CD4-positive, alpha-beta T cell (primary cell): ENCODE data around the gene NR2F2. TPM values are rescaled to one million over a fixed set of nuclear protein-coding genes. Genes with fewer than 3 reads are reported as not detected.

Experiments
- ATAC-seq: fragments of 200-7000 bp; cut with Tn5 transposase; one replicate; pipeline ENCODE4 v1.10.0; 2022; ENCODE audit warnings: mild to moderate bottlenecking; ENCODE audit not compliant: poor library complexity
- CTCF ChIA-PET: fragments of 350-600 bp; sonication (Branson Sonifier 250); formaldehyde crosslinking; loops from one replicate; lab custom pipeline; 2021; ENCODE audit warnings: antibody characterized with exemption, inconsistent platforms; lab: Charles Lee
- POLR2A ChIA-PET: fragments of 350-600 bp; sonication (Branson Sonifier 250); formaldehyde crosslinking; loops from one replicate; lab custom pipeline; 2021; ENCODE audit warnings: antibody characterized with exemption, inconsistent platforms; lab: Charles Lee
- DNase-seq, 14 experiments: peaks; one replicate each; pipeline ENCODE4 v3.0.0-alpha.2; 2013 to 2020; ENCODE audit warnings: mixed read lengths in 2 of 14
- H3K27ac ChIP-seq, 2 donors: one replicate each; pipeline versions ENCODE4 v1.5.1 to v1.7.0; 2013; ENCODE audit warnings: low read length in 2 of 2, low read depth in 1 of 2, mild to moderate bottlenecking in 1 of 2
- H3K27me3 ChIP-seq, 2 experiments: 1 replicate in 1 of 2; 2 replicates in 1 of 2; pipeline versions ENCODE4 v1.6.1 to v1.7.0; 2013; ENCODE audit warnings: low read length in 2 of 2, control low read depth in 1 of 2, mild to moderate bottlenecking in 1 of 2, moderate library complexity in 1 of 2; ENCODE audit not compliant: insufficient read depth in 2 of 2, control insufficient read depth in 1 of 2
- H3K36me3 ChIP-seq: one replicate; pipeline ENCODE4 v1.6.1; 2013; ENCODE audit warnings: low read length, control low read depth; ENCODE audit not compliant: insufficient read depth
- H3K4me1 ChIP-seq: one replicate; pipeline ENCODE4 v1.6.1; 2013; ENCODE audit warnings: low read length, control low read depth; ENCODE audit not compliant: insufficient read depth
- H3K4me3 ChIP-seq: one replicate; pipeline ENCODE4 v1.5.1; 2013; ENCODE audit warnings: mild to moderate bottlenecking, low read length, moderate library complexity
- H3K9me3 ChIP-seq, 2 experiments: 1 replicate in 1 of 2; 2 replicates in 1 of 2; pipeline versions ENCODE4 v1.6.1 to v1.7.0; 2013; ENCODE audit warnings: low read length in 2 of 2, mild to moderate bottlenecking in 2 of 2, control low read depth in 1 of 2, moderate library complexity in 1 of 2; ENCODE audit not compliant: control insufficient read depth in 1 of 2, insufficient read depth in 1 of 2
- H3K27ac Mint-ChIP-seq: one replicate; pipeline ENCODE4 v1.8.0; 2020; ENCODE audit warnings: mixed read lengths
- H3K27me3 Mint-ChIP-seq: one replicate; pipeline ENCODE4 v1.8.0; 2021; ENCODE audit warnings: mixed read lengths
- H3K36me3 Mint-ChIP-seq: one replicate; pipeline ENCODE4 v1.8.0; 2021; ENCODE audit warnings: low read depth, mixed read lengths
- H3K4me1 Mint-ChIP-seq: one replicate; pipeline ENCODE4 v1.8.0; 2021; ENCODE audit warnings: low read depth, mixed read lengths
- H3K4me3 Mint-ChIP-seq: one replicate; pipeline ENCODE4 v1.8.0; 2020; ENCODE audit warnings: mild to moderate bottlenecking, mixed read lengths
- H3K9me3 Mint-ChIP-seq: one replicate; pipeline ENCODE4 v1.8.0; 2020; ENCODE audit warnings: mixed read lengths
- intact Hi-C, 2 experiments: fragments of 100-400 bp; cut with DNase I in 1 of 2; cut with micrococcal nuclease in 1 of 2; formaldehyde crosslinking; loops; one replicate each; pipeline versions ENCODE4 v1.15.1 to v1.9.0; 2023 to 2025; cut with DNase I, micrococcal nuclease
- polyA plus RNA-seq, 2 donors: library from polyadenylated mRNA; unstranded; fragments of 120-200 nt; gene quantifications; one replicate each; pipeline ENCODE4 v1.2.1, GENCODE V29; 2013
- total RNA-seq, 174 experiments: library from RNA in 2 of 174; stranded (reverse) in 2 of 174; gene quantifications; one replicate each; pipeline ENCODE4 v1.2.3 and lab custom pipeline; 2021 to 2026
- TF ChIP-seq, protein P1 (sequence below): fragments of 200-600 bp; IDR thresholded peaks from one replicate; pipeline ENCODE4 v1.8.0; 2022; ENCODE audit warnings: antibody characterized with exemption, mild to moderate bottlenecking

Gene NR2F2
- total RNA-seq: not detected
- not detected for polyA plus RNA-seq (2013, experiment 1 of 2)
- polyA plus RNA-seq (2013, experiment 2 of 2): 1.0 TPM
- total RNA-seq (lab: John Stamatoyannopoulos, UW): 0 to 0.13 (median 0) reads per million in 172 experiments

DNA sequence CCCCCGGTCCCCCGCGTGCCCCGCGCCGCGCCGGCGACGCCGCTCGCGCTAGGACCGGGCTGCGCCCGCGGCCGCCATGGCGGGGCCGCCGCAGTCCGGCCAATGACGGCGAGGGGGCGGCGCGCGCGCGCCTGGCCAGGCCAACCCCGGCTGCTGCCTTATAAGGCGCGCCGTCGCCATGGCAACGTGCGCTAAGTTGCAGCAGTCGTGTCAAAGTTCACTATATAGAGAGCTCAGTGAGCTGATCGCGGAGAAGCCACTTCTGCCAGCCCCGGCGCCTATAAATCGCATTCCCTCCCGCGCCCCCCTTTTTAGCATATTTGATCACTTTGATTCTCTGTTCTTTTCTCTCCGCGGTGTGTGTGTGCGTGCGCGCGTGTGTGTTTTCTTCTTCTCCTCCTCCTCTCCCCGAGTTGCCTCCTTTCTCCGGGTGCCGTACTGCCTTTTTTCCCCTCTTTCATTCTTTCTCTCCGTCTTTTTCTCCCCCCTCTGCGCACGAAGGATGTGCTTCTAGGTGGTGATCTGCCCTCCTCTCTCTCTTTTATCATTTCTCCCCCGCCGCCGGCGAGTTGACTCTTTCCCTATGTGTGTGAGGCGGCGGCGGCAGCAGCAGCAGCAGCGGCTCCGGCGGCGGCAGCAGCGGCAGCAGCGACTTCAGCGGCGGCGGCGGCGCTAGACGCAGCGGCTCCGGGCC, at the start of gene NR2F2:
NR2F2 (plus strand) TSS at position 251 of the 694 bp plus-strand sequence. CDS start 1,406 bp downstream, outside the sequence.
- TF ChIP-seq, protein P1, sequence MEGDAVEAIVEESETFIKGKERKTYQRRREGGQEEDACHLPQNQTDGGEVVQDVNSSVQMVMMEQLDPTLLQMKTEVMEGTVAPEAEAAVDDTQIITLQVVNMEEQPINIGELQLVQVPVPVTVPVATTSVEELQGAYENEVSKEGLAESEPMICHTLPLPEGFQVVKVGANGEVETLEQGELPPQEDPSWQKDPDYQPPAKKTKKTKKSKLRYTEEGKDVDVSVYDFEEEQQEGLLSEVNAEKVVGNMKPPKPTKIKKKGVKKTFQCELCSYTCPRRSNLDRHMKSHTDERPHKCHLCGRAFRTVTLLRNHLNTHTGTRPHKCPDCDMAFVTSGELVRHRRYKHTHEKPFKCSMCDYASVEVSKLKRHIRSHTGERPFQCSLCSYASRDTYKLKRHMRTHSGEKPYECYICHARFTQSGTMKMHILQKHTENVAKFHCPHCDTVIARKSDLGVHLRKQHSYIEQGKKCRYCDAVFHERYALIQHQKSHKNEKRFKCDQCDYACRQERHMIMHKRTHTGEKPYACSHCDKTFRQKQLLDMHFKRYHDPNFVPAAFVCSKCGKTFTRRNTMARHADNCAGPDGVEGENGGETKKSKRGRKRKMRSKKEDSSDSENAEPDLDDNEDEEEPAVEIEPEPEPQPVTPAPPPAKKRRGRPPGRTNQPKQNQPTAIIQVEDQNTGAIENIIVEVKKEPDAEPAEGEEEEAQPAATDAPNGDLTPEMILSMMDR: no peak
- Mint-ChIP-seq H3K36me3 (no peaks in the 10 kb centered on the region), H3K4me1 (peaks cover 30% of the 10 kb centered on the region), H3K27ac (no peak within 1 kb of the TSS), H3K9me3 (peaks cover 4% of the 10 kb centered on the region), H3K4me3 (peak within 1 kb of the TSS; percentile 83), H3K27me3 (peaks cover 78% of the 10 kb centered on the region)
- ATAC-seq (peak; percentile 43), DNase-seq (peak in 8 of 14 experiments; percentile 11 to 76 (median 28))
- peaks cover 36% of the 10 kb centered on the region for H3K4me1 ChIP-seq
- peak within 1 kb of the TSS; percentile 40 for H3K4me3 ChIP-seq
- CTCF ChIA-PET: no interaction called here
- H3K36me3 ChIP-seq: no peaks in the 10 kb centered on the region
- POLR2A ChIA-PET: no interaction called here
- H3K27me3 ChIP-seq: peaks cover 78 to 87% of the 10 kb centered on the region in 2 experiments
- intact Hi-C loops: no loop called here
- H3K27ac ChIP-seq: no peak within 1 kb of the TSS
- peaks cover 0 to 52% of the 10 kb centered on the region in 2 experiments for H3K9me3 ChIP-seq

DNA sequence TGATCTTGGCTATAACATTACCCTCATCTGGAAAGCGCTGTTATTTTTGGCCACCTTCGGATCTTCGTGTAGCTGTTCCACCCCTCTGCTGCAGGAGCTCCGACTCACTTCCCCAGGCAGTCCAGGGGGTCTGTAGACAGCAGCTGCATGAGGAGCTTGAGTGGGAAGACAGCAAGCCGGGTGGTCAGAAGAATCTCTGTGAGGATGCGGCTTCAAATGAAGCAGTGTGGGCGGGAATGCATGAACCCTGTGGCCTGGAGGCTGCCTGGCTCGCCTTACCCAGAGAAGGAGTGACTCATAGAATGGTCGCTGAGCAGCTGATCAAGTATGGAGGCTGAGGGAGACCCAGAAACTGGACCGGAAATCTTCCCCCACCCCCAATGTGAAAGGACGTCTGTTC, 45.2 kb upstream of the NR2F2 start:
- Histone ChIP-seq H3K9me3 (peaks cover 0 to 16% of the 10 kb centered on the region in 2 experiments), H3K4me3 (no peak overlapping the region), H3K27me3 (peaks cover 0 to 9% of the 10 kb centered on the region in 2 experiments), H3K27ac (no peak overlapping the region), H3K36me3 (no peaks in the 10 kb centered on the region), H3K4me1 (no peaks in the 10 kb centered on the region)
- ATAC-seq (no peak), DNase-seq (no peak)
- TF ChIP-seq, protein P1: no peak
- CTCF ChIA-PET: no interaction called here
- no peak overlapping the region for H3K27ac Mint-ChIP-seq
- POLR2A ChIA-PET: no interaction called here
- H3K36me3 Mint-ChIP-seq: no peaks in the 10 kb centered on the region
- H3K27me3 Mint-ChIP-seq: peaks cover 19% of the 10 kb centered on the region
- H3K4me1 Mint-ChIP-seq: no peaks in the 10 kb centered on the region
- peaks cover 3% of the 10 kb centered on the region for H3K9me3 Mint-ChIP-seq
- no peak overlapping the region for H3K4me3 Mint-ChIP-seq
- intact Hi-C loops: no loop called here

DNA sequence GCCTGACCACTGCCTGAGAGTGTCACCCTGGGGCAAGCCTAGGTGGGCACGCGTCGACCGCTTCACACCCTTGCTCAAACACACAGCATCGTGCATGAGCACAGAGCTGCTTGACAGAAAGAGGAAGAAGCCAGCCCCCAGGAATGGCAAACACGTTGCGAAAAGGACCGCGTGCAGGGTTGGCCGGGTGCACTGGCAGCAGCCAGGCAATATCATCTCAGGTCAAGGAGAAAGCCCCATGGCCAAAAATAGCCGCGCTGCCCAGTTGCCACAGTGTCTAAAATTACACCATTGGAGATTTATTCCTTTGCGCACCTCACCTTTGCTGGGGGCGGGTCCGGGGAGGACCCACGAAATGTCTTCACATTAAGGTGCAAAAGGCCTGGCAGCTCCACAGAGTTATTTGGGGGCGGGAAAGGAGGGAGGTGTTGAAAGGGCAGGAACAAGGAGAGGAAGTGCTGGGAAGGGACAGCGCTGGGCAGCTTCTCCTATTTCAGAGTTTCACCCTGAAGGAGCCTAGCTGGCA, 44.7 kb upstream of the NR2F2 start:
- Histone ChIP-seq H3K9me3 (peaks cover 0 to 16% of the 10 kb centered on the region in 2 experiments), H3K27me3 (peaks cover 0 to 9% of the 10 kb centered on the region in 2 experiments), H3K27ac (no peak overlapping the region), H3K4me3 (no peak overlapping the region), H3K4me1 (no peaks in the 10 kb centered on the region), H3K36me3 (no peaks in the 10 kb centered on the region)
- POLR2A ChIA-PET: no interaction called here
- TF ChIP-seq, protein P1: no peak
- no peak for DNase-seq
- Mint-ChIP-seq H3K4me1 (no peaks in the 10 kb centered on the region), H3K4me3 (no peak overlapping the region), H3K36me3 (no peaks in the 10 kb centered on the region), H3K9me3 (peaks cover 3% of the 10 kb centered on the region), H3K27ac (no peak overlapping the region), H3K27me3 (peaks cover 21% of the 10 kb centered on the region)
- intact Hi-C loops: no loop called here
- ATAC-seq: no peak
- CTCF ChIA-PET: no interaction called here
